ENCODE data around the gene C1RL. TPM values are rescaled to one million over a fixed set of nuclear protein-coding genes. Genes with fewer than 3 reads are reported as not detected.
"Not testable (repeated sequence)": the region's sequence is repeated elsewhere in the genome, so short reads cannot be mapped to it uniquely, and the experiment has no call there.

Gene C1RL
- total RNA-seq, 1 donor from 2014 or later: 23.0 TPM

DNA sequence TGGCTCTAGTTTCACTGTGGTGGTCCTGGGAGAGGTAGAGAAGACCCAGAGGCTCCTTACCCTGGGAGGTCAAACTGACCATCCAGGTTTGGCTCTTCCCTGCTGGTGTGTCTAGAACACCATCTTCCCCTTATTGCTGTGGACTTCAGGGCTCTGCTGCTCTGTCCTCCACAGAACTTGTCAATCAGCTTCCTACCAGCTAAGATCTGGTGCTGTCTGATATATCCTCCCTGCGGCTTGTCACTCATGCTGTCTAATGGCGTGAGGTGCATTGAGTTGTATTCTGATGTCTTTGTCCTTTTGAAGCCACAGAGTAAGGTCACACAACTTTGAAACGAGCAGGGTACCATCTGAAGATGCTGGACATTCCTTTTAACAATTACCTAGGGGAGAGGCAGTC is 7.2 kb upstream of the C1RL start:
- H3K27me3 Mint-ChIP-seq: no peaks in the 10 kb centered on the region
- peaks cover 11% of the 10 kb centered on the region for H3K4me1 Mint-ChIP-seq
- H3K27ac Mint-ChIP-seq: no peak overlapping the region
- no peak for DNase-seq
- no peaks in the 10 kb centered on the region for H3K9me3 Mint-ChIP-seq
- H3K4me3 Mint-ChIP-seq: no peak overlapping the region
- intact Hi-C loops (cut with micrococcal nuclease): no loop called here
- H3K36me3 Mint-ChIP-seq (ENCODE audit: low read depth): peaks cover 39% of the 10 kb centered on the region

DNA sequence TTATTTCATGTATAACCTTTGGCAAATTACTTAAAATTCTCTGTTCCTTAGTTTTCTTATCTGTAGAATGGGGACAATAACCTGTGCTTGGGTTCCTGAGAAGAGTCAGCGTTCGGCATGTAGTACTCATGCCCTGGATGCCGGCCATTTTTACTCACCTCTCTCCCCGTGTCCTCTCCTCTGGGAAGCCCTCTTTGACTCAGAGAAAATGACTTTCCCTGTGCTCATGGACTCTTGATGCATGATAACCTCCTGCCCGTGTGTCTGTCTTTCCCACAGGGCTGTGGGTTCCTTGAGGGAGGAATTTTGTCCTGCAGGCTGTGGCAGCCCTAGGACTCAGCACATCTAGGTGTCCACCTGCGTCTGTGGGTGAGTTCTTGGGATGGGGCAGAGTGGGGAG is 5.8 kb upstream of the C1RL start:
- peaks cover 37% of the 10 kb centered on the region for H3K36me3 Mint-ChIP-seq (ENCODE audit: low read depth)
- peaks cover 18% of the 10 kb centered on the region for H3K4me1 Mint-ChIP-seq
- no peaks in the 10 kb centered on the region for H3K9me3 Mint-ChIP-seq
- no peak for DNase-seq
- no peak overlapping the region for H3K4me3 Mint-ChIP-seq
- intact Hi-C loops (cut with micrococcal nuclease): no loop called here
- no peaks in the 10 kb centered on the region for H3K27me3 Mint-ChIP-seq
- no peak overlapping the region for H3K27ac Mint-ChIP-seq

DNA sequence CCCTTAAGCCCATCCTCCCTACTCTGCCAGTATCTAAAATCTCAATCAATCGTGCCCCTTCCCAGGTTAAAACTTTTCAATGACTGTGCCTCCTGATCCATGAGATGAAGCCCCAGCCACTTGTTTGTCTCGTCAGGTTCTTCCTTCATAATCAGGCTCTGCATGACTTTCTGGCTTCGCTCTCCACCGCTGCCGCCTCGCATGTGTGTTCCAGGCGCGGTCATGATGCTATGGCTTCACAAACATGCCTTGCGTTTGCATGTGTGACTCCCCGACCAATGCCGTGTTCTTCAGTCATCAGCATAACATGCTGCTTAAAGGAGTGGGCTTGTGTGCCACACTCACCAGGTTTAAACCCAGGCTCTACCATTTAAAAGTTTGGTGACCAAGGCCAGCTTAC is 5.0 kb upstream of the C1RL start:
- H3K27me3 Mint-ChIP-seq: no peaks in the 10 kb centered on the region
- H3K9me3 Mint-ChIP-seq: no peaks in the 10 kb centered on the region
- no peak overlapping the region for H3K4me3 Mint-ChIP-seq
- no peak overlapping the region for H3K27ac Mint-ChIP-seq
- H3K4me1 Mint-ChIP-seq: peaks cover 25% of the 10 kb centered on the region
- intact Hi-C loops (cut with micrococcal nuclease): no loop called here
- peaks cover 36% of the 10 kb centered on the region for H3K36me3 Mint-ChIP-seq (ENCODE audit: low read depth)
- no peak for DNase-seq

DNA sequence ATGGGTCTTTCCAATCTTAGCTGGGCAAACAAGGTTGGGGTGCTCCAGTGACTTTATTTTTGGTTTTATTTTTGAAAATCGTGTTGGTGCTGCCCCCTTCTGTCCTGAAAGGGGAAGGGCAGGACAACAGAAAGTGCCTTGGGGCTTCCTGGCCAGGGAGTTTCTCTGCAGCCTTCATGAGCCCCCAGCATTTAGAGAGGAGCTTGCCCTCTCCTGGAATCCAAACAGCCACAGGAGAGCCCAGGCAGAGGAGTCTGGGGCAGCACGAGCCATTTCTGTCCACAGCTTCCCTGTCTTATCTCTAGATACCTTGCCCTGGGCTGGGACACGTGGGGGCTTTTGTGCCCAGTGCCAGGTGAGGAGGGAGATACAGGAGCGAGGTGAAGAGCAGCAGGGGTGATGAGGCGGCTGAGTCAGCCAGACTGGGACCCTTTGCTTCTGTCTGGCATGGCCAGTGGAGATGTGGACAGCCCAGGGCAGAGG is 4.4 kb upstream of the C1RL start:
- DNase-seq: peak; percentile 88
- intact Hi-C loops (cut with micrococcal nuclease): loop anchor here (1.0 kb wide), 1 partner anchor 17 kb away; the partner anchor contains the start of gene CLSTN3
- no peaks in the 10 kb centered on the region for H3K27me3 Mint-ChIP-seq
- H3K4me1 Mint-ChIP-seq: peaks cover 24% of the 10 kb centered on the region
- no peak overlapping the region for H3K4me3 Mint-ChIP-seq
- H3K27ac Mint-ChIP-seq: peak overlapping the region; percentile 53
- no peaks in the 10 kb centered on the region for H3K9me3 Mint-ChIP-seq
- H3K36me3 Mint-ChIP-seq (ENCODE audit: low read depth): peaks cover 33% of the 10 kb centered on the region

DNA sequence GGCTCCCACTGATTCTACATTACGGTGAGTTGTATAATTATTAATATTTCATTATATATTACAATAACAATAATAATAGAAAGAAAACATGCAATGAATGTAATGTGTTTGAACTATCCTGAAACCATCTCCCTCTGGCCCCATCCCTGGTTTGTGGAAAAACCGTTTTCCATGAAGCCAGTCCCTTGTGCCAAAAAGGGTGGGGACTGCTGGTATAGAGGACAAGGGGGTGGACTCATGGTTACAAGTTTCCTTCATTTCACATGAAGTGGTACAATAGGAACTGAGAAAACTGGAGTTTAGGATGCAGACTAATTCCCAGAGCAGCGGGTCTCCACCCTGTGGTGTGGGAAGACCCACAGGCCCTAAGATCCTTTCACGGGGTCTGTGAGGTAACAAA is 3.0 kb upstream of the C1RL start:
- Mint-ChIP-seq H3K9me3 (no peaks in the 10 kb centered on the region), H3K4me3 (no peak overlapping the region), H3K36me3 (ENCODE audit: low read depth) (peaks cover 33% of the 10 kb centered on the region), H3K27ac (no peak overlapping the region), H3K4me1 (peaks cover 31% of the 10 kb centered on the region), H3K27me3 (no peaks in the 10 kb centered on the region)
- intact Hi-C loops (cut with micrococcal nuclease): no loop called here
- DNase-seq: no peak

DNA sequence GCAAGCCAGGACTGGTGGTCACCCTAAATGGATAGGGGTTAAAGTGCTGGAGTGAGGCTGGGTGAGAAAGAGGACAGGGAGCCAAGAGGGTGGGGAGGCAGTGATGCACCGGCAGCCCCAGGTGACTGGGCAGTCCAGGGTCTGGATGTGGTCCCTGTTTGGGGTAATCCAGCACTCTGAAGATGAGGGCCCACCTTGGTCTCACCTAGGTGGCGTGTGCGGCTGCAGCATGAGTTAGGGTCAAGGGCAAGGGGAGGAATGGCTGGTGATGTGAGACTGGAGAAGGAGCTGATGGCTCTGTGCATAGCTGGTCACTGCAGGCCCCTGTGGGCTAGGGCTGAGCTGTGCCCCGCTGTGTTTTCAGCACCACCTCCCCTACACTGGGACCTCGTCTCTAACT is 1.6 kb upstream of the C1RL start:
- Mint-ChIP-seq H3K4me3 (no peak overlapping the region), H3K4me1 (peaks cover 38% of the 10 kb centered on the region), H3K27ac (no peak overlapping the region), H3K36me3 (ENCODE audit: low read depth) (peaks cover 39% of the 10 kb centered on the region), H3K27me3 (no peaks in the 10 kb centered on the region), H3K9me3 (peaks cover 7% of the 10 kb centered on the region)
- intact Hi-C loops (cut with micrococcal nuclease): no loop called here
- no peak for DNase-seq

DNA sequence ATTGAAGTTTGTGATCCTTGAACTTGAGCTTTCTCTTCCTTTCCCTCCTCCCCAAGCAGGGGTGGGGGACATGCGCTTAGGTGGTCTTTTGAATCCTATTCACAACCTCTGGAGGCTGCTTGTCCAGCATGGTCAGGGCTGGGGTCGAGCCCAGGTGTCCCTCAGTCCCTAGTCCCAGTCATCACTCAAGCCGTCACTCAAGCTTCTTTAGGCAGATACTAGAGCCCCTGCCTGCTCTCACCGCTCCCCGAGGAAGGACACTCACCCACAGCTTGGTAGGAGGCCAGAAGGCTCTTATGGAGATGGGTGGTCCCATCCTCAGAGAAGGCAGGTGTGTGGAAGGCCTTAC is 532 bp upstream of the C1RL start:
- H3K36me3 Mint-ChIP-seq (ENCODE audit: low read depth): peaks cover 36% of the 10 kb centered on the region
- peak overlapping the region; percentile 95 for H3K4me3 Mint-ChIP-seq
- H3K27me3 Mint-ChIP-seq: no peaks in the 10 kb centered on the region
- H3K27ac Mint-ChIP-seq: peak overlapping the region; percentile 82
- DNase-seq: no peak
- intact Hi-C loops (cut with micrococcal nuclease): loop anchor here (1.0 to 2.0 kb wide), 5 partner anchors 139 to 356 kb away; partner anchors contain the start of genes C12orf57, EMG1, MLF2 and PHB2
- peaks cover 10% of the 10 kb centered on the region for H3K9me3 Mint-ChIP-seq
- peaks cover 41% of the 10 kb centered on the region for H3K4me1 Mint-ChIP-seq

DNA sequence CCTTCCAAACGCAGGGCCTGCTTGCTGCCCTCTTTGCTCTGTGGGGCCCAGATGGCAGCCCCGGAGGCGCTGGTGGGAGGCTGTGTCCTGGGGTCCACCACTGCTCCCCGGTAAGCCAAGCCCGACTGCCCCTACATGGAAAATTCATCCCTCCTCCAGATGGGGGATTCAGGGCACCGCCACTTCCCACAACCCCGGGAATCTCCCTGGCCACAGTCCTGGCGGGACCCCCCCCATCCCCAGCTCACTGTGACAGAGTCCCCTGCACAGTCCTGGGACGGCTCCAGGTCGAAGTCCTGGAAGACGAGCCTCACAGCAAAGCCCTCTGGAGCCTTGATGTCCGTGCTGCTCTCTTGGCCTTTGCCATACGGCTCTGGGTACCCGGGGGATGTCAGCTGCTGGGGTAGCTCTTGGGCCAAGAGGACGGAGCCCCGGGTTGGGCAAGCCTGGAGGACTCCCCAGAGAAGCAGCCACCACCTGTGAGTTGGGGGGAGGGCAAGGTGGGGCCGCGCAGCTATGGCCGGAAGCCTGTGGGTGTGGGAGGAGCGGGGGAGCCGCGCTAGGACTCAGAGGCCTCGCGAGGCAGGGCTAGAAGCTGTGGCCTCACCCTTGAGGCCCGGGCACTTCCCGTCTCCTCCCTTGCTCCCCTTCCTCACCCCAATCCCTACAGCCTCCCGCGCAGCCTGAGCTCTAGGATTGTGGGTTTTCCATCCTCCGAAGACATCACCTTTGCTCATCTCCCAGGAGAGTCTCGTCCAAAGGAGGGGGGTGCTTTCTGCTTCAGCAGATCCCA is 815 bp downstream of the C1RL start:
- Mint-ChIP-seq H3K27me3 (no peaks in the 10 kb centered on the region), H3K4me1 (peaks cover 38% of the 10 kb centered on the region), H3K36me3 (ENCODE audit: low read depth) (peaks cover 44% of the 10 kb centered on the region)

DNA sequence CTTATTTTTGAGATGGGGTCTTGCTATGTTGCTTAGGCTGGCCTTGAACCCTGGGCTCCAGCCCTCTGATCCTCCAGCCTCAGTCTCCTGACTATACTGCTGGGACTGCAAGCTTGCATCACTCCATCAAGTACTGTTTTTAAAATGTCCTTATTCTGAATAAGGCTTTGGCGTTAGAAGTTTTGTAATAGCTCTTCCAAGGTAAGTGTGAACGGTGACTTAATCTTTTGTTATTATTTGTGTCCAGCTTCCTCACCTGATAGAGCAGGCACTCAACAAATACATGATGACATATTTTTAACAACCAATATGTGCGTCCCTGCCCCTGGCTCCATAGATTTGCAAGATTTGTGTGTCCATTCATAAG is 1.4 kb downstream of the C1RL start:
- H3K4me1 Mint-ChIP-seq: peaks cover 40% of the 10 kb centered on the region
- peak overlapping the region; percentile 95 for H3K4me3 Mint-ChIP-seq
- peaks cover 44% of the 10 kb centered on the region for H3K36me3 Mint-ChIP-seq (ENCODE audit: low read depth)
- H3K27me3 Mint-ChIP-seq: no peaks in the 10 kb centered on the region
- peak overlapping the region; percentile 92 for H3K27ac Mint-ChIP-seq
- peaks cover 10% of the 10 kb centered on the region for H3K9me3 Mint-ChIP-seq
- intact Hi-C loops (cut with micrococcal nuclease): loop anchor here (1.0 to 2.0 kb wide), 3 partner anchors 89 to 183 kb away; partner anchors contain the start of genes EMG1, LPCAT3 and PHB2
- no peak for DNase-seq

More for the DNA sequence above, 815 bp downstream of the C1RL start:
- Mint-ChIP-seq H3K9me3 (peaks cover 10% of the 10 kb centered on the region), H3K27ac (peak overlapping the region; percentile 92), H3K4me3 (peak overlapping the region; percentile 95)
- intact Hi-C loops (cut with micrococcal nuclease): loop anchor here (1.0 to 2.0 kb wide), 3 partner anchors 90 to 183 kb away; partner anchors contain the start of genes EMG1, LPCAT3 and PHB2
- DNase-seq: peak; percentile 94

DNA sequence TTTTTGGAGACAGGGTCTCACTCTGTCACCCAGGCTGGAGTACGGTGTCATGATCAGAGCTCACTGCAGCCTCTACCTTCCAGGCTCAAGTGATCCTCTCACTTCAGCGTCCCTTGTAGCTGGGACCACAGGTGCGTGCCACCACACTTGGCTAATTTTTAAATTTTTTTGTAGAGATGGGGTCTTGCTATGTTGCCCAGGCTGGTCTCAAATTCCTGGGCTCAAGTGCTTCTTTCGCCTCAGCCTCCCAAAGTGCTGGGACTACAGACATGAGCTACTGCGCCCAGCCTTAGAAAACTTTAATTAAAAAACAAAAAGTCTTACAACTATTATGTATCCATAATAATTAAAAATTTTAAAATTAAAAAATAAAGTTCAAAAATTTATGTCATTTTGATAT is 1.8 kb downstream of the C1RL start:
- H3K27me3 Mint-ChIP-seq; H3K27ac Mint-ChIP-seq; H3K9me3 Mint-ChIP-seq; intact Hi-C loops (cut with micrococcal nuclease); DNase-seq: not testable (repeated sequence)
- H3K36me3 Mint-ChIP-seq (ENCODE audit: low read depth): peaks cover 46% of the 10 kb centered on the region
- peak overlapping the region; percentile 30 for H3K4me3 Mint-ChIP-seq
- H3K4me1 Mint-ChIP-seq: peaks cover 43% of the 10 kb centered on the region

DNA sequence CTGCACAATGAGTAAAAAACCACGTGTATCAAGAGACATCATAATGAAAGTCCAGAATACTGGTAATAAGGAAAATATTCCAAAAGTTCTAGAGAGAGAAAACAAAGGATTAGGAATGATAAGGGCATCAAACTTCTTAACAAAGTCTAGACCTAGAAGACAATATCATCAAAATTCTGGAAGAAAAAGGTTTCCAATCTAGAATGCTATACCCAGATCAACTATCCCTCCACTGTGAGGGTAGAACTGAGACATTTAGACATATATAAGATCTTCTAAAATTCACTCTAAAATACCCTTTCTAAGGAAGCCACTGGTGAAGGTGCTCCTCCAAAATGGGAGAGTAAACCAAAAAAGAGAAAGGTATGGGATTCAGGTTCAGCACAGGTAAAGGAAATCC is 2.9 kb downstream of the C1RL start:
- Mint-ChIP-seq H3K9me3 (peaks cover 10% of the 10 kb centered on the region), H3K27me3 (no peaks in the 10 kb centered on the region), H3K4me3 (peak overlapping the region; percentile 22), H3K36me3 (ENCODE audit: low read depth) (peaks cover 50% of the 10 kb centered on the region), H3K4me1 (peaks cover 38% of the 10 kb centered on the region), H3K27ac (no peak overlapping the region)
- intact Hi-C loops (cut with micrococcal nuclease): no loop called here
- no peak for DNase-seq

DNA sequence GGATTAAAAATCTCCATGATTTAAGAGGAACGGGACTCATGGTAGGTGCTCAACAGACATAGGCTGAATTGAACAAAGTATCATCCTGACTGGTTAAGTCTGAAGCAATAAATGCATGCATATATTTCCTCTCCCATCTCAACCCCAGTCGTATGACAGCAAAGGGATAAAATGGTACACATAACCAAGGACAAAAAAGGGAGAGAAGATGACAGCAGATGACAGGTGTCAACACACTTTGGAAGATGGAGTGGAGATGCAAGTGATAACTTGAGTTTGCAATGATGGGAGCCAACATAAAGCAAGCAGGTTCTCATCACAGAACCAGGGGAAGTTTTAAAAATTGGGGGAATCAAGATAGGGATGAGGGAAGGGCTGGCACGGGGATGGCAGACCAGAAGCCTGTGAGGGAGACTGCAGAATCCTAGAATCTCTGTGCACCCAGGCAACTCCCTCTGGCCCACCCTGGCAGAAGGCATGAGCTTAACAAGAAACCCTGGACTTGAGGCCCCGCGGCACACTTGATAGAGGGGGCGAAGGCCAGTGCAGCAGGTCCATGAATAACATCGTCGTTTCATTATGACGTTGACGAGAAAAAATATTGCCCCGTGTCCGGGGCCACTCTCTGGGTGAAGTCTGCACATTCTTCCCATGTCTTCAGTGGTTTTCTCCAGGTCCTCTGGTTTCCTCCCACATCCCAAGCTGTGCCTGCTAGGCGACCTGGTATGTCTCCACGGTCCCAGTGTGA is 5.0 kb downstream of the C1RL start:
- Mint-ChIP-seq H3K4me1 (peaks cover 25% of the 10 kb centered on the region), H3K36me3 (ENCODE audit: low read depth) (peaks cover 54% of the 10 kb centered on the region), H3K27me3 (no peaks in the 10 kb centered on the region), H3K9me3 (peaks cover 10% of the 10 kb centered on the region), H3K4me3 (no peak overlapping the region), H3K27ac (no peak overlapping the region)
- intact Hi-C loops (cut with micrococcal nuclease): no loop called here
- no peak for DNase-seq

DNA sequence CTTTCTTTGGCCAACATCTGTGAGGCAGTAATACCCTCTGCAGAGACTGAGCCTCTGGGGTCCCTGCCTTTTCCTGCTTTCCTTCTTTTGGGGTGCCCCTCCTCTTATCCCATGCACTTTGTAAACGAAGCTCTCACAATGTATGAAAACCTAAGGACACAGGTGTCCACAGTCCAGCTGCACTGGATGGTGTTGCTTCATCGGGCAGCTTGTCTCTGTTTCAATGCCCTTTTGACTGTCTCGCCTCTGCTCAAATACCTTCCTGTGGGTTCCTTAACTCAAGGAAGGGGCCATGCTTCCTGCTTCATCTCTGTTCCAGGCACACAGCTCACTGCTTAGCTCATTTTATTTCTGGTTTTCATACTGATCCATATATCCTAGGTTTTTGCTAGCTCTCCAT is 6.4 kb downstream of the C1RL start:
- H3K4me1 Mint-ChIP-seq: peaks cover 18% of the 10 kb centered on the region
- no peaks in the 10 kb centered on the region for H3K27me3 Mint-ChIP-seq
- intact Hi-C loops (cut with micrococcal nuclease): no loop called here
- H3K9me3 Mint-ChIP-seq: peaks cover 10% of the 10 kb centered on the region
- no peak overlapping the region for H3K27ac Mint-ChIP-seq
- H3K4me3 Mint-ChIP-seq: no peak overlapping the region
- peaks cover 55% of the 10 kb centered on the region for H3K36me3 Mint-ChIP-seq (ENCODE audit: low read depth)
- DNase-seq: no peak

DNA sequence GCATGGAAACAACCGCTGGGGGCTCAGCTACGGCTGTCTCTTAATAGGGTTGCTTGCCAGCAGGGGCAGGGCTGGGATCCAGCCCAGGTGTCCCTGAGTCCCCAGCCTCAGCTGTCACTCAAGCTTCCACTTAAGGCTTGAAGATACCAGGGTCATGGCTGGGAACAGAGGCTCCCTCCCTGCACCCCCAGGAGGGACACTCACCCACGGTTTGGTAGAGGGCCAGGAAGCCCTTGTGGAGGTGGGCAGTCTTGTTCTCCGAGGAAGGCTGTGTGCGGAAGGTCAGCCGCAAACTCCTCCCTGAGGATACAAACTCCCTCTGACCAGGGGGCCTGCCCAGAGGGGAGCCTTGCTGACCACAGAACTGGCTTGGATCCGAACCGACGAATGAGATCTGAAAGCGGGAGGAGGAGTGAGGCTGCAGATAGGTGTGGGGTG is 7.3 kb downstream of the C1RL start:
- peaks cover 10% of the 10 kb centered on the region for H3K9me3 Mint-ChIP-seq
- H3K27ac Mint-ChIP-seq: no peak overlapping the region
- intact Hi-C loops (cut with micrococcal nuclease): no loop called here
- H3K36me3 Mint-ChIP-seq (ENCODE audit: low read depth): peaks cover 49% of the 10 kb centered on the region
- peaks cover 17% of the 10 kb centered on the region for H3K4me1 Mint-ChIP-seq
- no peak for DNase-seq
- H3K27me3 Mint-ChIP-seq: no peaks in the 10 kb centered on the region
- no peak overlapping the region for H3K4me3 Mint-ChIP-seq
